Neural progenitor cell (in vitro differentiated cells): ENCODE data around the gene TTYH3.

Source experiments
- CTCF ChIP-seq: fragments of 200-600 bp; sonication (generic); IDR thresholded peaks from 2 replicates; pipeline ENCODE4 v1.5.1; 2017; ENCODE audit warnings: antibody characterized with exemption, mild to moderate bottlenecking
- EZH2phosphoT487 ChIP-seq: fragments of 200-600 bp; sonication (generic); IDR thresholded peaks from 2 replicates; pipeline ENCODE4 v1.6.1; 2017; ENCODE audit warnings: antibody characterized with exemption

GRCh38 chr7:2675256-2675764, 43.5 kb downstream of the TTYH3 start:
- TF ChIP-seq CTCF (no peak), EZH2phosphoT487 (no peak)
